GM23248 (cell line): ENCODE data around the gene CLEC2B.

Source experiments
- EZH2 ChIP-seq: fragments of 200-600 bp; sonication (generic); IDR thresholded peaks from 2 replicates; pipeline ENCODE4 v1.6.1; 2018; ENCODE audit warnings: antibody characterized with exemption, mild to moderate bottlenecking; ENCODE audit not compliant: insufficient read depth, poor library complexity, severe bottlenecking
- EZH2phosphoT487 ChIP-seq: fragments of 200-600 bp; sonication (generic); IDR thresholded peaks from 2 replicates; pipeline ENCODE4 v1.6.1; 2018; ENCODE audit warnings: antibody characterized with exemption, moderate library complexity, mild to moderate bottlenecking, low read depth; ENCODE audit not compliant: insufficient read depth

DNA sequence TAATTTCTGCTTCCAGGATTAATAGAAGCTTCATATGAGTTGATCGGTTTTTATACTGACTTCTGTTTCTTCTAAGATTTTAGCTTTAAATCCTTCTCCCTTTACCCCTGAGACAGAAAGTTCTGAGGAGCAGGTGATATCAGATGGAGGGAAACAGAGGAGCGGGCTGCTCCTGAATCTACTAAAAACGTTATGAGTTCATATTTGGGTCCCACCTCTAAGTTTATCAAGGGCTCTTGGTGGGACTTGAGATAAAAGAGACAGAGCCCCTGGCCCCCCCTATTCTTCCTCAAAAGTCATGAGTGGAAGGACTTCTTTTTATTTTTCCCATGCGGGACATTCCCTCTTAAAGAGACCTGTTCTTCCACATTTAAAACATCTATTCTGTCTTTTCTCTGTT lies 39.2 kb upstream of the CLEC2B start:
- TF ChIP-seq EZH2 (no peak), EZH2phosphoT487 (no peak)
